KMS-11 (cell line): ENCODE results near the gene OLFML2A.

ENCODE experiments used
- H2AFZ ChIP-seq: fragments of 200-600 bp; sonication (generic); 2 replicates; pipeline ENCODE4 v1.6.1; 2016; ENCODE audit warnings: antibody characterized with exemption, mixed run types, low read depth
- H3K27ac ChIP-seq: fragments of 200-600 bp; sonication (generic); 2 replicates; pipeline ENCODE4 v1.6.1; 2016; ENCODE audit warnings: mild to moderate bottlenecking, mixed run types
- H3K27me3 ChIP-seq: fragments of 200-600 bp; sonication (generic); 2 replicates; pipeline ENCODE4 v1.6.1; 2017; ENCODE audit warnings: mild to moderate bottlenecking, low read depth, mixed run types, moderate library complexity; ENCODE audit not compliant: insufficient read depth
- H3K36me3 ChIP-seq: fragments of 200-600 bp; sonication (generic); 2 replicates; pipeline ENCODE4 v1.6.1; 2017; ENCODE audit warnings: mild to moderate bottlenecking, mixed run types; ENCODE audit not compliant: insufficient read depth
- H3K4me1 ChIP-seq: fragments of 200-600 bp; sonication (generic); 2 replicates; pipeline ENCODE4 v1.6.1; 2016; ENCODE audit warnings: mild to moderate bottlenecking, low read depth, mixed run types; ENCODE audit not compliant: poor library complexity, severe bottlenecking
- H3K4me2 ChIP-seq: fragments of 200-600 bp; sonication (generic); 2 replicates; pipeline ENCODE4 v1.7.0; 2016; ENCODE audit warnings: mild to moderate bottlenecking, mixed run types
- H3K4me3 ChIP-seq: fragments of 200-600 bp; sonication (generic); IDR thresholded peaks from 2 replicates; pipeline ENCODE4 v1.6.1; 2017; ENCODE audit warnings: low read depth, low read length, mixed read lengths; ENCODE audit not compliant: insufficient read depth
- H3K79me2 ChIP-seq: fragments of 200-600 bp; sonication (generic); 2 replicates; pipeline ENCODE4 v1.6.1; 2016; ENCODE audit warnings: low read depth, mixed run types; ENCODE audit not compliant: insufficient read depth
- H3K9ac ChIP-seq: fragments of 200-600 bp; sonication (generic); 2 replicates; pipeline ENCODE4 v1.6.1; 2016; ENCODE audit warnings: mild to moderate bottlenecking, mixed run types
- H4K20me1 ChIP-seq: fragments of 200-600 bp; sonication (generic); 2 replicates; pipeline ENCODE4 v1.6.1; 2016; ENCODE audit warnings: mild to moderate bottlenecking, mixed run types; ENCODE audit not compliant: insufficient read depth
- CTCF ChIP-seq: fragments of 200-600 bp; sonication (generic); conservative IDR thresholded peaks from 2 replicates; pipeline ENCODE4 v1.6.1; 2017; ENCODE audit warnings: low read depth, mild to moderate bottlenecking, antibody characterized with exemption, low read length, moderate library complexity, mixed read lengths

Gene OLFML2A

GRCh38 chr9:124760719-124761118 is 16.2 kb upstream of the OLFML2A start:
- Histone ChIP-seq H2AFZ (no peak overlapping the region), H3K27ac (no peak overlapping the region), H3K4me2 (no peak overlapping the region), H3K27me3 (no peaks in the 10 kb centered on the region), H3K9ac (no peak overlapping the region), H3K79me2 (0 out of 2 replicates have a peak, but pooled peaks cover 5% of the 10 kb centered on the region), H3K4me3 (no peak overlapping the region), H3K36me3 (no peaks in the 10 kb centered on the region), H4K20me1 (no peaks in the 10 kb centered on the region; the same call in 1 of the 2 replicates), H3K4me1 (peaks cover 14% of the 10 kb centered on the region)
- no peak for TF ChIP-seq CTCF

- H4K20me1 ChIP-seq, result no peaks in the 10 kb centered on the region; the same call in 1 of the 2 replicates
- no peak overlapping the region for H3K9ac ChIP-seq
- H3K27me3 ChIP-seq, result no peaks in the 10 kb centered on the region
- no peak overlapping the region for H3K4me3 ChIP-seq
- H3K79me2 ChIP-seq, result 0 out of 2 replicates have a peak, but pooled peaks cover under 1% of the 10 kb centered on the region
- no peak for TF ChIP-seq CTCF
- no peak overlapping the region for H3K27ac ChIP-seq
- no peaks in the 10 kb centered on the region for H3K36me3 ChIP-seq
- no peak overlapping the region for H2AFZ ChIP-seq
- no peak overlapping the region for H3K4me2 ChIP-seq
- peaks cover 15% of the 10 kb centered on the region for H3K4me1 ChIP-seq
Observed at GRCh38 chr9:124761196-124761595, 15.7 kb upstream of the OLFML2A start.

- 0 out of 2 replicates have a peak, but pooled peaks cover 5% of the 10 kb centered on the region for H3K79me2 ChIP-seq
- TF ChIP-seq CTCF, result no peak
- no peak overlapping the region for H3K9ac ChIP-seq
- H2AFZ ChIP-seq, result no peak overlapping the region
- H3K4me3 ChIP-seq, result no peak overlapping the region
- no peak overlapping the region for H3K4me2 ChIP-seq
- peaks cover 15% of the 10 kb centered on the region for H3K4me1 ChIP-seq
- no peaks in the 10 kb centered on the region for H3K27me3 ChIP-seq
- no peak overlapping the region for H3K27ac ChIP-seq
- no peaks in the 10 kb centered on the region for H3K36me3 ChIP-seq
- no peaks in the 10 kb centered on the region; the same call in 1 of the 2 replicates for H4K20me1 ChIP-seq
Observed at GRCh38 chr9:124761710-124762109, 15.2 kb upstream of the OLFML2A start.

GRCh38 chr9:124762633-124763032 is 14.3 kb upstream of the OLFML2A start:
- 0 out of 2 replicates have a peak, but pooled peaks cover 5% of the 10 kb centered on the region for H3K79me2 ChIP-seq
- no peak overlapping the region for H3K9ac ChIP-seq
- H3K27ac ChIP-seq, result no peak overlapping the region
- H3K27me3 ChIP-seq, result no peaks in the 10 kb centered on the region
- H4K20me1 ChIP-seq, result no peaks in the 10 kb centered on the region; the same call in 1 of the 2 replicates
- TF ChIP-seq CTCF, result no peak
- no peak overlapping the region for H3K4me3 ChIP-seq
- peaks cover 20% of the 10 kb centered on the region for H3K4me1 ChIP-seq
- H3K4me2 ChIP-seq, result no peak overlapping the region
- H2AFZ ChIP-seq, result no peak overlapping the region
- H3K36me3 ChIP-seq, result no peaks in the 10 kb centered on the region
